ENCODE measurements around the gene RPL37A.

RPL37A gene

DNA sequence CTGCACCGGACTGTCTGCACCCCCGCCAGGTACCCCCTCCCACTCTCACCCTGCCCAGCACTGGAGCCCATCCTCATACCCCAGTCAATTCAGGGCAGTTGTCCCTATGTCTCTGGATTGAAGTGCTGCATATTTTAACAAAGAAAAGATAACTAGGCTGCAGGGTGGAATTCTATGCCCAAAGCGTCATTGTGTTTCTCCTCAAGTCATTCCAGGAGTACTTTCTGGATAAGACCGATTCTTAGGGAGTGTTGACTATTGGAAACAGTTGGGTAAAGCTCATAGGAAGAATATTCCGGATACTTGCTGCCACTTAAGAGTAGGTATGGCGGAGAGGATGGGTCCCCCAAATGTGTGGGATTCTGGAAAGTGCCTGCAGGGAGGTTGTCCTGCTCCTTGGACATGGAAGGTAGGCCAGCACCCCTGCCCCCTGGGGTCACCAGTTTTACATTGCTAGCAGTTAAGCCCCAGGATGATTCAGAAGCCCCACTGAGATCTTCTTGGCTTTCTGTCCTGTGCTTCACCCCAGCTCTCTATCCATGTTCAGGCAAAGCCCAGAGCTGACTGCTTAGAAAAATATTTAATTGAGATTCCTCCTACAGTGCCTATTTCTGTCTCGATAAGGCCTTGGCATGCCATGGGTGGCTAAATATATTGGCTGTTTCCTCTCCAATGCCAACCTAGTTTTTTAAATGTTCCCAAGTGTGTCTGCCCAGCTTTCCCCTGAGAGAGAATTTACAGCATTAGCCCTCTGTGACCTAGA is 48.2 kb downstream of the RPL37A start:
- DNase-seq (ENCODE audit: low read depth in 2 of 2) = no peak

GRCh38 chr2:216548901-216549331 is 50.3 kb downstream of the RPL37A start:
- no peak for DNase-seq (ENCODE audit: low read depth in 2 of 2)

DNA sequence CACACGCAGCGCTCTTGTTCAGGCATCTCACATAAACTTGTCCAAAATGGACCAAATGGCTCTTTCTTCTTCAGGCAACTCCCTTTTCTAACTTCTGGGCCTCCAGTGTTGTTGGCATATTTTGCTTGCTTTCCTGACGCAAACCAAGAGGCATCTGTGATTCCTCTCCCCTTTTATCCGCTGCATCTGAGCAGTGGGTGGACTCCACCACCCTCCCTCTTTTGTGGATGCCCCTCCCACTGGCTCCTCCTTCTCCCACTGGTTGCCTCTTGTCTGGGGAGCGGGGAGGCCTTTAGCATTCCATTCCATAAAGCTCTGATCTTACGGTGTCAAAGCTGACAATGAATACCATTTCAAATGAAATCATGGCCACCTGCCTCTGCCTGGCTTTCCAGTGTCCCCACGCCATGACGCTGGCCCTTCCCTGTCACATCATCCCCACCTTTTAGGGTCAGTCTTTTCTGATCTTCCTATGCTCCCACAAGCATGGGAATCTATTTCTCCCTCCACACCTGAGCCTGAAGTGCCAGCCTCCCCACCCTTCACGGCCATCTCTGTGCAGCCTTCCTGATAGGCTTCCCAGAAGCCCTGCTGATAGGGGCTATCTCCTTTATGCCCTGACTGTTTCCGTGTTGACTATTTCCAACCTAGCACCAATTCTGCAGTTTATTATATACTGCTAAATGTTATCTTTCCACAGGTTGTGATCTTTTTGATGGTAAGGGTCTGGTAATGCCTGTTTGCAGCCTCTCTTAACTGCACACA is 51.5 kb downstream of the RPL37A start:
- no peak for DNase-seq (ENCODE audit: low read depth in 2 of 2)

GRCh38 chr2:216551234-216552068 is 52.8 kb downstream of the RPL37A start:
- DNase-seq (ENCODE audit: low read depth in 2 of 2) = no peak

DNA sequence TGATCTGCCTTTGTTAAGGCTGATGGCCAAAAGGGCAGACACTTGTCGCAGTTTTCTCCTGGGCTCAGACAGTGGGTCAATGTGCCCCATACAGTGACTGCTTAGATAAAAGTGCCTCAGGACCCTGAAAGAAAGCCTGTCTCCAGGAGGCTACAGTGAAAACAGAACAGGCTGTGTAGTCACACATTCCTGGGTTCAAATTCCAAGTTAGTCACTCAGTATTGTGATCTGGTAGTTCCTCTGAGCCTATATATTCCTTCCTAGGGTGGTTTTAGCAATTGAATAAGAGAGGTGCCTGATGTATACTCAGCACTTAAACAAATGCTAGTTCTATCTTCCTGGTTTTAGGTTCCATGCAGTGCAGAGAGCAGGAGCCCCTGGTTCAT is 54.4 kb downstream of the RPL37A start:
- DNase-seq (ENCODE audit: low read depth in 2 of 2) = no peak
